ENCODE data around the gene RPL22. TPM values are rescaled to one million over a fixed set of nuclear protein-coding genes. Genes with fewer than 3 reads are reported as not detected.

The RPL22 gene
- total and polyA plus RNA-seq, 2 of the 4 experiments (the other 2 are of a cell fraction) = 26.2 to 131 TPM

DNA sequence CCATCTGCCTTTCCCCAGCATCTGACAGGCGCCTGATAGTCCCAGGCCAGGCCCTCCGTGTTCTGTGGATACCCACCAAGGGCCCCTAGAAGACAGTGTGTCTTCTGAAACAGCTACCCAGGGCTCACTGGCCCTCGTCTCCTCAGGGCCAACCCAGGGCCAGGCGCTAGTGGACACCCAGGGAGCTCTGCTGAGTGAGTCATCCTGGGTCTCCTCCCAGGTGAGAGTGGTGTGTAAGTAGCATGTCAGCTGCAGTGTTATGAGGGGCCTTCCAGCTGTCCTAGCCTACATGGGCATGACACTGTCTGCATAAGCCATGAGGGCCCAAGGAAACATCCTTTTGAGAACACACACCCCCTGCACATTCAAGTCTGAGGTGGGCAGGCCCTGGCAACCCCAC is 56.0 kb downstream of the RPL22 start:
- Histone ChIP-seq H3K4me1 (ENCODE audit: control insufficient read depth, insufficient read depth, low read length) (no peaks in the 10 kb centered on the region), H4K8ac (ENCODE audit: low read depth in 2 of 2, low read length in 2 of 2) (no peak overlapping the region), H3K4me3 (ENCODE audit: insufficient read depth, low read depth, low read length) (no peak overlapping the region), H2AFZ (replicated peaks; ENCODE audit: low read length, poor library complexity) (no peak overlapping the region), H2BK15ac (ENCODE audit: low read depth, low read length) (no peak overlapping the region), H3K36me3 (ENCODE audit: control insufficient read depth, insufficient read depth, low read length) (no peaks in the 10 kb centered on the region), H3K27ac (ENCODE audit: insufficient read depth, low read length) (no peak overlapping the region), H2AK5ac (ENCODE audit: low read depth, low read length) (no peak overlapping the region), H3K79me1 (ENCODE audit: low read depth in 1 of 2, low read length in 2 of 2) (no peaks in the 10 kb centered on the region), H2AK9ac (replicated peaks; ENCODE audit: low read depth, low read length, poor library complexity) (no peak overlapping the region), H3K9ac (ENCODE audit: low read depth, low read length) (no peak overlapping the region), H3K56ac (ENCODE audit: extremely low read depth, insufficient read depth, low read length) (no peak overlapping the region), H3K18ac (ENCODE audit: low read depth, low read length) (no peak overlapping the region), H3K27me3 (ENCODE audit: control insufficient read depth, insufficient read depth, low read length) (peaks cover 44% of the 10 kb centered on the region), H4K5ac (ENCODE audit: low read depth, low read length) (no peak overlapping the region), H3K9me1 (ENCODE audit: insufficient read depth, low read length) (no peaks in the 10 kb centered on the region), H3K9me3 (ENCODE audit: control insufficient read depth, insufficient read depth, low read length) (no peaks in the 10 kb centered on the region), H3K23ac (ENCODE audit: low read depth, low read length) (no peak overlapping the region), H3K14ac (replicated peaks; ENCODE audit: low read depth, low read length) (no peak overlapping the region), H4K91ac (ENCODE audit: insufficient read depth, low read depth, low read length) (no peak overlapping the region), H2BK120ac (ENCODE audit: low read depth, low read length) (no peak overlapping the region), H2BK20ac (ENCODE audit: low read depth, low read length) (no peak overlapping the region), H4K20me1 (ENCODE audit: insufficient read depth, low read length) (0 out of 2 replicates have a peak, but pooled peaks cover 1% of the 10 kb centered on the region), H2BK5ac (ENCODE audit: low read depth, low read length, poor library complexity, severe bottlenecking) (no peak overlapping the region), H3K4ac (ENCODE audit: low read depth, low read length) (no peak overlapping the region), H3K4me2 (ENCODE audit: low read depth, low read length) (no peak overlapping the region)
- TF ChIP-seq MAZ (IDR thresholded peaks at IDR 0.05; ENCODE audit: borderline replicate concordance, low read depth, low read length) = no peak
- no peak for TF ChIP-seq POLR2A (IDR thresholded peaks at IDR 0.05; ENCODE audit: low read depth, low read length)
- TF ChIP-seq MXI1 (IDR thresholded peaks at IDR 0.05; ENCODE audit: borderline replicate concordance, low read depth, low read length) = no peak
- TF ChIP-seq NFE2L2 (IDR thresholded peaks at IDR 0.05; ENCODE audit: low read depth, low read length) = no peak
- TF ChIP-seq RAD21 (IDR thresholded peaks at IDR 0.05; ENCODE audit: low read length) = no peak
- in situ Hi-C loops (cut with MboI; ENCODE audit: low sequenced_read_pairs) = no loop called here
- dilution Hi-C loops (cut with HindIII; ENCODE audit: low sequenced_read_pairs, unreplicated experiment) = no loop called here
- CTCF ChIA-PET = no interaction called here
- ATAC-seq (ENCODE audit: low read depth) = no peak
- DNase-seq = no peak
- POLR2A ChIA-PET (ENCODE audit: unreplicated experiment) = no interaction called here
- 70% methylated on average over 2 of the region's 4 CpGs; no CpG with 5 or more reads in 1 of the 2 experiments for WGBS, 2 experiments (ENCODE audit: extremely low coverage in 2 of 2, insufficient read length in 1 of 2)
- BruUV-seq (replicated peaks) = no TSS peak
- intact Hi-C loops (cut with micrococcal nuclease) = no loop called here

All from IMR-90 (cell line).